Measurements from ENCODE around the gene STEAP4.
"Not testable (repeated sequence)": the region's sequence is repeated elsewhere in the genome, so short reads cannot be mapped to it uniquely, and the experiment has no call there.

The STEAP4 gene

DNA sequence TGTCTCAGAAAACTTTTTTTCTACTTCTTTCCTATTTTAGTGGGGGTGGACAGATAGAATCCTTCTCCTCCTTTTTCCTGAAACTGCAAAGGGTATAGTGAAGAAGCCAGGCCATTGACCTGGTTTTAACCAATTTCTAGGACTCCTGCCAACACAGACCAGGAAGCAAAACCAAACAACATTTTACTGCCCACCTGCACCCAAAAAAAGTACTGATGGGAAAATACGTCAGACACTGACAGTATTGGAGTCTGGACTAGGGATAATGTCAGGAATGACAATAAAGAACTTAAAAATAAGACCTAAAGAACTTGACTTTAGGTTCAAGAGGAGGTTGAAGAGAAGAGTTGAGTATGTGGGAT lies 5.0 kb upstream of the STEAP4 start:
- DNase-seq: peak; percentile 43

DNA sequence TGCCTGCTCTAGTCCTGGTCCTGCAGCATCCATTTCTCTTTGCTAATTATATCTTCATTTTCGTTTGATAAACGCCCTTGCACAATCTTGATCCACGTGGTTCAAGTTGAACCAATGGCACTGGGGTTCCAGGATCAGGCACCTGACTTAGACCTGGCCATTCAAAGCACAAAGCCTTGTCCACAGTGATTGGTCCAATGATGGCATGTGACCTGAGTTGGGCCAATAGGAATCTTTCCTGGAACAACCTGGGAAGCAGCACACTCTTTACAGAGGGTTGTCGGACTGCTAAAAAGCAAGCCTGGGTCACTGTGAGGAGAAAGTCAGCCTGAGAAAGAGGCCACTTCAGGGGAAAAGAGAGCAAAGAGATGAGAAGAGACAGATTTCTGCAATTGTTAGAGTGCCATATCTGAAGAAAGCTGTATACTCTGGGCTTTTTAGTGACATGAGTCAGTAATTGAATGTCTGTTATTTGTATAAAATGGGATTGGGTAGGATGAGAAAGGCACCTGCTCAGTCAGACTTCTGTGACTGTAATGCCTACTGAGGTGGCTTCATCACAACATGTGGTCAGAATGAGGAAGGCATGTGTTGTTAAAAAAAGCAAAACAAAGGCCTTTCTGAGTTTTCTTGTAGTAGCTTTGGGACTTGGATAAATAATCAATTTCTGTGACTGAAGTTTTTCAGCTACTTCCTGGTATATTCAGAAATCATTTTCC lies 4.4 kb upstream of the STEAP4 start:
- no peak for DNase-seq

DNA sequence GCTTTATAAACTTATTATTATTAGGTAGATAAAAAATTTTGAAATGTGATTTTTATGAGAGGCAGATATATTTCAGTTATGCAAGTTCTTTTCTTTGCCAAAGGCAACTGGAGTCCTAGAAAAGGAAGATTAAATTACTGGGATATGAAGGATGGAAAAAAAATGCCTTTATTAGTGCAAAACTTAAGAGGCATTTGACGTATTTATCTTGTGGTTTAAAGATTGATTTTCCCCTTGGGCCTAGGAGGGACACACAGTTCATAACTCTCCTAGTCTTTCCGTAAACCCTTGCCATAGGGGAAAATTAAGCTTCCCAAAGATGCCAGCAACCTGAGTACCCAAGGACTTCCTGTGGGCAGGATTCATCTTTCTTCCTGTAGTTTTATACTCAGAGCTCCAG lies 3.1 kb upstream of the STEAP4 start:
- no peak for DNase-seq

DNA sequence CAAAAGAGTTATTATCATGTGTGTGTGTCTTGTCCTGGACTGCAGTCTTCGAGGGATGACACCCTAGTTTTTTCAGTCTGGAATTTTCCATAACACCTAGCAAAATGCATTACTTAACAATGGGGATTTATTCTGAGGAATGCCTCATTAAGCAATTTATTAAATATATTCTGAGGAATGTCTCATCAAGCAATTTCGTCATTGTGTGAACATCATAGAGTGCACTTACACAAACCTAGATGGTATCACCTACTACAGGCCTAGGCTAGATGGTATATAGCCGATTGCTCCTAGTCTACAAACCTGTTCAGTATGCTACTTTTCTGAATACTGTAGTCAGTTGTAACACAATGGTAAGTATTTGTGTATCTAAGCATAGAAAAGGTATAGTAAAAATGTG lies 1.1 kb upstream of the STEAP4 start:
- no peak for DNase-seq

DNA sequence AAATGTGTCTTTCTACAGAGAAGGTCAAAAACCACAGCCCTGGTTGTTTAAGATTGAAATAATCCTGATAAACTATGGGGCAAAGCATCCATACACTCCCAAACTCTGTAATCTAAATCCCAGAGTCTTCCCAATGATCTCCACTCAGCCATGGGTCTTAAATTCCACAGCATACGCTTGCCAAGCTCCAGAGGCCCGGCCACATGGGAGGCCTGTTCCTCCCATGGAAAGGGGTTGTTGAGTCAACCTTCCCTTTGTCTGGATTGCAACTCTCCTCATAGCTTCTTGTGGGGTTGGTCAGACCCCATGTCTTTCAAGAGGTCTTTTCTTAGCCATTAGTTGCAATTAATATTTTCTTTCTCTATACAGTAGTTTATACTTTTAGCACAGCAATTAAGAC lies 718 bp upstream of the STEAP4 start:
- no peak for DNase-seq

DNA sequence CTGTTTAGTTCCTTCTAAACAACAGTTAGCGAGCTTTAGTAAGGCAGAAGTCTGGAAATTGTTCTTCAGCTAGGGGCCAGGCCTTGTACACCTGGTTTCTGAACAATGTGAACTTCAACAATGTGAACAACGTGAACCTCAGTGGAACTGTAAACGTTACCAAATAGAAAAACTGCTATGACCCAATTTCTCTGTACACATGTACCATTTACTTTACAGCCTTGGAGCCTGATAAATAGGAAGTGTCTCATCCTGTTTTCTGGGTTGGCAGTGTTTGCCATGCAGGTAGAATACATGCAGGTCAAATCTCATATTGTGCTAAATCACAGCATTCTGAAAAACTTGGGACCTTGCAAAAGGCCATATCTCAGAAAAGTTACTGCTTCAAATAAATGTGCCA lies 1.6 kb downstream of the STEAP4 start:
- no peak for DNase-seq

DNA sequence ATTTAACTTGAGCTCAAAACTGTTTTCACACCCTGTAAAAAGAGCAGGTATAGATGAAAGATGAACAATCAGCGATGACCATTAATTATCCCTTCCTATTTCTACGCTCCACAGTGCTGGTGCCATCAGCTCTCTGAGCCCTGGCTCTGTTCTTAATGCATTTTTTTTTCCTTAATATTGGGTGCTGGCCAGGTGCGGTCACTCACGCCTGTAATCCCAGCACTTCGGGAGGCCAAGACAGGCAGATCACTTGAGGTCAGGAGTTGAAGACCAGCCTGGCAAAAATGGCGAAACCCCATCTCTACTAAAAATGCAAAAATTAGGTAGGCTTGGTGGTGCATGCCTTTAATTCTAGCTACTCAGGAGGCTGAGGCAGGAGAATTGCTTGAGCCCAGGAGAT lies 4.2 kb downstream of the STEAP4 start:
- DNase-seq: no peak

DNA sequence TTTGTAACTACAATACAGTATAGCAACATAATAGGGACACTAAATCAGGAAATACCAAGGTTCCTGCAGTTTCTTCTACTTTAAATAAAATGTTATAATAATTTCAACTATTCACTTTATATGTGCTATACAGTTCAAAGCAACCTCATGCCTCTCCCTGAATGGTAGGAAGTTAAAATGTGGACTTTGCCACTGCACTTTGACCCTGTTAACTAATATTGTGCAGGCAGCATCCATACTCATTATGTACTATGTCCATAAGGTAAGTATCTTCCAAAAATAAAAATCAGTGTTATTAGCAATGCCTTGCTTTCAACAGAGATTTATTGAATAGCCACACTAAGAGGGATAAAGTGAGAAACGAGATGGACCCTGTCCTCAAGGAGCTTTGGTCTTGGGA lies 4.8 kb downstream of the STEAP4 start:
- no peak for DNase-seq

DNA sequence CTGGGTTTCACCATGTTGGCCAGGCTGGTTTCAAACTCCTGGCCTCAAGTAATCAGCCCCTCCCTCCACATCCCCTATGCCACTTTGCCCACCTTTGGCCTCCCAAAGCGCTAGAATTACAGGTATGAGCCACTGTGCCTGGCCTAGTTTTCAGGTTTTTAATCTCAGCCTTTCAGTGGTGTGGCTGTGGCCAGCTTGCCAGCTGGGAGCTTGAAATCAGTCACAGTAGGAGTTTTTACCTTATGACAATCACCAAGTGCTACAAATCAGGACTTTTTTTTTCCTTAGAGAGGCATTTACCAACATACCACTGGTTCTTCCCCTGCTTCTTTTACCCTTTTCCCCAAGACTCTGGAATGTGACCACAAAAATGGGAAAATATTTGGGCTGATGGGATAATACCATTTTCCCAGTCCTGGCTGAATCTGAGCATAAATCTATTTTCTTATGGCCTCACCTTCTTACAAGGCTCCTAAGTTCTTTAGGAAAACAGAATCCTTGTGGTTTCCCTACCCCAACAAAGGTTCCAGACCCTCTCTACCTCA lies 6.2 kb downstream of the STEAP4 start:
- no peak for DNase-seq

DNA sequence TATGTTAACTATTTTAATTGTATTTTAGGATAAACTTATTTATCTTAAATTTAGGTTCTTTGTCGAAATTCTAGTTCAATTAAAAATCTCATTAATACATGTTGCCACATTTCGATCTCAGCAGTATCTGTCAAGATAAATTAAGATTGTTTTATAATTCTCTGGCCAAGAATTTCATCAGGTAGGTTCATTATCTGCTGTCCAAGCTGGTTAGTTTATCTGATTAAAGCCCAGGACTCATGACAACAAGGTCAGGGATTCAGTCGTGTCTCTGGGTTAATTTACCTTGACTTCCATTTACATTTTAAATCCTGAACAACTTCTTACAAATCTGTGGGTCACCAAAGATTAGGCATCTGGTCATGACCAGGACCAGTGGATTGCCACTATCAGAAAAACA lies 7.6 kb downstream of the STEAP4 start:
- no peak for DNase-seq

DNA sequence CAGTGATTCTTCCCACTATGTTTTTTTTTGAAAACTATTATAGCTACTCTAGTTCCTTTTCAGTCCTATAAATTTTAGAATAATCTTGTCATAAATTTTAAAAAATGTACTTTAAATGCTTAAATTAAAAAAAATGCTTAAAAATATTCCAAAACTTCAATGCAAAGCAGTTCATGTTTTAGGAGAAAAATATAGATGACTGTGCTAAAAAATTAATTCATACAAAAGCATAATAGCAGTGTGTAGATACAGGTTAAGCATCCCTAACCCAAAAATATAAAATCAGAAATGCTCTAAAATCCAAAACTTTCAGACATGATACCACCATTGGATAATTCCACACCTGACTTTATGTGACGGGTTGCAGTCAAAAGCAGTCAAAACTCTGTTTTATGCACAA lies 12.8 kb downstream of the STEAP4 start:
- no peak for DNase-seq

DNA sequence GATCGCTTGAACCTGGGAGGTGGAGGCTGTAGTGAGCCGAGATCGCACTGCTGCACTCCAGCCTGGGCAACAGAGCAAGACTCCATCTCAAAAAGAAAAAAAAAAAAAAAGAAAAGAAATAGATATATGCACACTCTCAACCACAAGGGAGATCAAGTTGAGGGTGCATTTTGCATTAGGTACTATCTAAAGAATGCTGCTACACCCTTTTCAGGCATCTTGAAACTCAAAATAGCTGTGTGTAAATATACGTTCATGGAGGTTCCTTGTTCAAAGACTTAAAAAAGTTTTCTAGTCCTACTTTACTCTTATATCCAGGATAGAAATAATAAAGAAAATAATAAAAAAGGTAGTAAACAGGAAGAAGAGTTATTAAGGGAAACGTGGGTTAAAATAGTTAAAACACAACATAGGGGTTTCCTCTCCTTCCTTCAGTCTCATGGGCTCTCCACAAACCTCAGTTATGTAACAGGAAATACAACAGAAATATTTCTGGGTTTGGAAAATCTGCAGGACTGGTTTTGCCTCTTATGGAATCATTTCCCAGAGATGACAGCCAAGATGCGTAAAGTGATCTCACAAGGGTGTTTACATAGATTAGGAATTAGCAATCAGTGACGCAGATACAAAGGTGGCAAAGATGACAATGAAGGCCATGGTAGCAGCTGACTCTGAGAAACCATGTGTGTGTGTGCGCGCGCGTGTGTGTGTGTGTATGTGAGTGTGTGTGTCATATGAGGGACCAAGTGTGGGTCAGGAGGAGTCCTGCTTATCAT lies 15.1 kb downstream of the STEAP4 start:
- peak; percentile 38 for DNase-seq

DNA sequence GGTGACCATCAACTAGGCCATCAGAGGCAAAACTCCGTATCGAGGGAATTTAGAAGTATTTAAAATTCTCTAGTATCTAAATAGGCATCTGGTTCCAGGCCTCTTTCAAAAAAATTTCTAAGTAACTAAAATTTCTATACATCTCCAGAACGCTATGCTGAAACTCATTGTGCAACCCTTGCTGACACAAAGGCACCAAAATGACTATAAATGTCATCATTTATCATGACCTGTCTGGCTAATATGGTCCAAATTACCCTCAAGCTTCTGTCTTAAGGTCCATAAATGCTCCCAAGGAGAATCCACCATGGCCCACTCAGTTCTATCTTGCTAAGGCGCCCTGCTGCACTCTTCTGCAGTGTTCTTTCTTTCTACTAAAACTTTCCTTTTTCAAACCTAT lies 16.2 kb downstream of the STEAP4 start:
- DNase-seq: no peak

DNA sequence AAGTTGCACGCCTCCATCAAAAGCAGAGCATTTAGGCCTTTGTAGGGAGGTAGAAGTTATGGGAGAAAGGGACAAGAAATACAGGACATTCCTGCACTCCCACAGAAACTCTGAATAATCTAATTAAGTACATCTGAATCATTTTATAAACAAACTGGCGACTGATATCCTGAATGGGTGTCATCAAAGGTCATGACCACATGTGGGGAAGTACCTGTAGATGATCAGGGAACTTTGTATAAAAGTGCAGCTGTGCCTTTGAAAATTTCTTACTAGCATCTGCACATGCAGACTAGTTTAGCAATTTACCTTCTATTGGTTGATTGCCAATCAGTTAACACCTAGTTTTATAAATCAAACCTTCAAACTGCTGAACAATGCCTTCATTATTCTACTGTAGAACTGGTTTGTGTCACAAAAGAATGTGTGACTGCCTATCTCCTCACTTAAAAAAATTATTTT lies 17.1 kb downstream of the STEAP4 start:
- no peak for DNase-seq

DNA sequence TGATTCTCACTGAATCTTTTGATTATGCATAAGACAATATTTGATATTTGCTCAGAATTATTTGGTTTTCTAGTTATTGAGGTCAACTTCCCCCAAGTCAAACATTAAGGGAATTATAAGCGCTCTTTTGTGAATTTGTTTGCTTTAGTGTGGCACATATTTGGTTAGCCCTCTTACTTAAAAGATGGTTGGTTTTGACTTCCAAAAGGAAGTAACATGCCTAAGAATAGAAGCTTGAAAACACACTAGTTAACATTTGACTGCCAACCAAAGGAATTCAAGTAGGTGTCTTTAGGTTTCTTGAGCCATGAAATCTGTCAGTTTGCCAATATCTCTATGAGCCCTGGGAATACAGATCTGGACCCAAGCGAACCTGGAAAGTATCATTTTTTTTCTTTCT lies 24.9 kb downstream of the STEAP4 start:
- no peak for DNase-seq

DNA sequence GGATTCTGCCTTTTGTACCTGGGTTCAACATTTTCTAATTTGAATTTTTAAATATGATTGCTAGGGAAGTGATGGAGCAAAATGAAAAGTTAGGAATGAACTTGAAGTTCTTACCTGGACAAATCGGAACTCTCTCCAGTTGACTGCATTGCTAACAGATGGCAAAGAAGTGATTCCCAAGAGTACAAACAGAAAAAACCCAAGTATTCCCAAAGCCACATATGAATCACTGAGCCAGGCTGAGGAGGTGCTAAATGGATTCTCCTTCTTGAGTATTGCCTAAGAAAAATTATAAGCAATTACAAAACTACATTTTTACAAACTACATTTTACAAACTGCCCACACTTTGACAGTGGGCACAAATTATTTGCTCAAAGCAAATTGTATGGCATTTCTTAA lies 25.9 kb downstream of the STEAP4 start:
- no peak for DNase-seq

DNA sequence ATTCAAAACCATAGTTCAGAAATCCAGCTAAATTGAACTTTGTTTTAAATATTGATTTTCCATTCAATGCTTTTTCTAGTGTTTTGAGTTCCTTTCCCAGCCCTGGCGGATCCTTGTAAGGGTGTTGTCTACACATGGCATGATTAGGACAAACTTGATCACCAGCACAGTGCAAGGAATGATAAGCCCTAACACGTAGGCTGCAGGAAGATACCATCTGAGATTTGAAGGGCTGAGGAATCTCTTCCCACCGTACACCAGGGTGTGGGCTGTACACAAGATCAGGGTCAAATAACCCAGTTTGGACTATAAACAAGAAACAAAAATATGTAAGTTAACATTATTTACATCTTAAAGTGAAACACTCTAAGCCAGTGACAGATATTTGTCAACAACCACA lies 27.4 kb downstream of the STEAP4 start:
- no peak for DNase-seq

DNA sequence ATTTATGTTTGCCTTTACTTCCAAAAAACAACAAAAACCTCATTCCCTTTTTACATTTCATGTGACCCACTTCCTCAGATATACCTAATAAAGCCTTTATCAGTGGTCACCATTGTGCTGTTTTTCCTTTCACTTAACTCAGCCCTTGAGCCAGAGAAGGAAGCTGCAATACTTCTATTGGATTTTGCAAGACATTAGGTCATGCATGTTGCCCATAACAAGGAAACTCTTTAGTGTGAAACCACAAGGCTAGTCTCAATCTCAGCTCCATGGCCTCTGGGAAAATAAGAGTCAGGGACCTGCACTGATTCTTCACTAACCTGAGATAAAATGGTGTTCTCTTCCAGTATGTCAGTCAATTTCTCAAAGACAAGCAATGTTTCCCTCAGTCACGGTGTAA lies 27.8 kb downstream of the STEAP4 start:
- no peak for DNase-seq

DNA sequence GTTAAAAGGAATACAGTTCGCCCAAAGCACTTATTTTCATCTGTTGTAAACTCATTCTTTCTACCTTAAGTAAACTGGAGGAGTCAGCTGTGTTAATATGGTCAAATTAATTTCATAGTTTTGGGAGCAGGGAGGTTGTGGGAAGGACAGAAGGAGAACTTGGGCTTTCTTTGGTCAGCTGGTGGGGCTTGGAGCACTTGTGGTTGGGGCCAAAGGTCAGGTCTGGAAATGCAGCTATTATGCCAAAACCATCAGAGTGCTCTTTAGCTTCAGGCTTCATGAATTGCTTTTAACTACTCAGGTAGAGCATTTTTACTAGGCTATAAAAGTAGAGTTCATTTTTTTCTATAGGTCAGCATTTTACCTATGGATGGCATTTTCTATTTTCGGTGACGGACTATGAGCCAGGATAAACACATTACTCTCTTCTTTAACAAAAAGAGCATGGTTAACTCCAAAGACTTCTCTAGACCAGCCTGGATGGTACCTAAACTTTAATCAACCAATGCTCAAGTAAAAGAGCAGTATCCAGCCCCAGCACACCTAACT lies 30.0 kb downstream of the STEAP4 start:
- DNase-seq: no peak

DNA sequence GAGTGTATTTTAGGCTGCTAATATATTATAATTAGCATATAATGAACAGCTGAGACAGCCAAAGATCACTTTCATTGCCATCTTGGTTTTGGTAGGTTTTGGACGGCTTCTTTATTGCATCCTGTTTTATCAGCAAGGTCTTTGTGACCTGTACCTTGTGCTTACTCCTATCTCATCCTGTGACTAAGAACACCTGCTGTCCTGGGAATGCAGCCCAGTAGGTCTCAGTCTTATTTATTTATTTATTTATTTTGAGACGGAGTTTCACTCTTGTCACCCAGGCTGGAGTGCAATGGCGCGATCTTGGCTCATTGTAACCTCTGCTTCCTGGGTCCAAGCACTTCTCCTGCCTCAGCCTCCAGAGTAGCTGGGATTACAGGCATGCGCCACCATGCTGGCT lies 31.8 kb downstream of the STEAP4 start:
- DNase-seq: not testable (repeated sequence)

DNA sequence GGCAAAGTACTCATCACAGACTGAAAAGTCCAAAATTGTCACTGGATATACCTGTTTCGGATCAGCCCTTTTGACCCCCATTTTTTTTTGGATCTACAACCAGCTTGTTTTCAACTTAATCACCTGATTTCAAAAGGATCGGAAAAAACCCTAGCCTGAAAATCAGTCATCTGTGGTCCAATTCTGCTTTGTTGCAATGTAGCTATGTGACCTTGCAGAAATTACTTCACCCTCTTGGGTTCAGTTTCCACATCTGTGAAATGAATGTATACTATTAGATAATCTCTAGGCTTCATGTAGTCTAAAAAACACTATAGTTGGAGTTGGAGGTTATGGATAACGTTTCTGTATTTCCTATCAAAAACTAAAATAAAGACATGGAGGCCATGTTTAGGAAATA lies 37.1 kb downstream of the STEAP4 start:
- DNase-seq: no peak

DNA sequence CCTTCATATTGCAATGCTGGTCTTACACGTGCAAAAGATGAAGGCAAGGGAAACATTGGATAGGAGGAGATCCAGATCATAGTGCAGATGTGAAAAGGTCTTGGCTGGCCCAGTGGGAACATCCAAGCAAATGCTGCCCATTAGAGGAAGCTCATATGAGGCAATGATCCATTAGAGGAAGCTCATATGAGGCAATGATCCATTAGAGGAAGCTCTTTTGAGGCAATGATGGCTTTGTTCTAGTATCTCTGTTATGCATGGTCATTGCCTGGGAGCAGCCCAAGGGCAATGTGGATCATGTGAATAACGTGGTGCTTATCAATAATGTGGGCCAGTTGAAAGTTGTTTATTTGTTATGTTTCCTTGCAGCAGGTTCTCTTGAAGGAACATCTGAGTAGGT lies 37.8 kb downstream of the STEAP4 start:
- no peak for DNase-seq

DNA sequence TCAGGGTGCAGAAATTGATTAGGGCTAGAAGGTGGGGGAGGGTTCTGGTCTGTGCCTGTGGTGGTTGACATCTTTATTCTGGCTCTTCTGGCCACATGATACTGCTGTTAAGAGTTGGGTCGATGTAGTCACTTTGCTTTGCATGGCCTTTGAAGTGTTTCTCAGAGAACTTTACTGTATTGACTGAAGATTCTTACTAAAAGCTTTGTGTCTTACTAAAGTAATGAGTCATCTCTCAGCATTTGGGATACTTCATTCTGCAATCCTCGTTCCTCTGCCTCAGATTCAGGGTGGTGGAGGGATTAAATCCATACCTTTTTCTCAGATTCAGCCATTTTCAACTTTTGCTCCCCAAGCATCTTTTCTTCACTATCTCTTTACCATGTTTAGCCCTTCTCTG lies 38.6 kb downstream of the STEAP4 start:
- DNase-seq: no peak

DNA sequence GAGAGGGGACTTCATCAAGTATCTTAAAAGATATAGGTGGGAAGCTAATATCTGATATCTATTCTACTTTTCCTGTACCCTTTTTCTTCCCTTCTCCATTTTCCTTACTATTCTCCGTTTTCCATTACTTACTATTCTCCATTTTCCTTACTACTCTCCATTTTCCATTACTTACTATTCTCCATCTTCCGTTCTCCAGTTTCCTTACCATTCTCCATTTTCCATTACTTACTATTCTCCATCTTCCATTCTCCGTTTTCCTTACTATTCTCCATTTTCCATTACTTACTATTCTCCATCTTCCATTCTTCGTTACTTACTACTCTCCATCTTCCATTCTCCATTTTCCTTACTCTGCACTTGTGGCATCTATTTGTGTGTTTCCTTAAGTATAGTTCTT lies 39.3 kb downstream of the STEAP4 start:
- DNase-seq: no peak

Measured in SHP77 treated with DMSO at 0.1 percent for 48 hours (cell line).